Embryonic facial prominence (tissue), 1 donor: ENCODE data around the gene TINCR.
A peak's percentile ranks its signal among the peaks of the same experiment; 100 is the strongest.

Experiments used
- DNase-seq: peaks from one replicate; pipeline ENCODE4 v3.0.0-alpha.2; 2016; ENCODE audit errors: extremely low spot score

The TINCR gene

DNA sequence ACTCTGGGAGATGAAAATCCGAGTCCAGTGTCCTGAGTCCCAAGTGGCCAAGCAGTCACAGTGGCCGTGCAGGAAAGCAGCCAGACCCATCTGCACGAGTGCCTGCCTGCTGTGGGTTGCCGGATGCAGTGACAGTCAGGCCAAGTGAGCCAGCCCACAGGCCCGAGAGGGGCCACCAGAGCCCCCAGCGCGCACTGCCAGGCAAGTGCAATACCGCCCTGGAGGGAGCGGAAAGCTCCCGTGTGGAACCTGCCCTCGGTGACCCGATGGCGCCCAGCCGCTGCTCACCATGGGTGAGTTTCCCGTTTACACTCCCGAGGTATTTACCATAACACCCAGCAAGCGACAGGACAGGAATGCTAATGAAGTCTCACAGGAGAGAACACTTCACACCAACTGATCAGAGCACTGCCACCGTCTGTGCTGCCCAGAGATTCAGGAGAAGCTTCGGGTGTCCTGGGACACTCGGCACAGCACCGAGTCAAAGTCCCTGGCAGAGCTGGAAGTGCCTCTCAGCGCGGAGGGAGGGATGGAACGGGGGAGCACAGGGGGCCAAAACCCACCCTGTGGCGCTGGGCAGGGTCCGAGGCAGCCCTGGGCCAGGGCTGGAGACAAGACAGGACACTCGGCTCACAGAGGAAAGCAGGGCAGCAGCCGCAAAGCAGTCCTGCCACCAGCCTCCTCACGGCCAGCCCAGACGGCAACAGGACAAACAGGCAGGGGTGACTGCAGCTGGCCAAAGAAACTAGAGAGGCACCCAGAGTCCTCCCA, 21.3 kb upstream of the TINCR start:
- no peak for DNase-seq

DNA sequence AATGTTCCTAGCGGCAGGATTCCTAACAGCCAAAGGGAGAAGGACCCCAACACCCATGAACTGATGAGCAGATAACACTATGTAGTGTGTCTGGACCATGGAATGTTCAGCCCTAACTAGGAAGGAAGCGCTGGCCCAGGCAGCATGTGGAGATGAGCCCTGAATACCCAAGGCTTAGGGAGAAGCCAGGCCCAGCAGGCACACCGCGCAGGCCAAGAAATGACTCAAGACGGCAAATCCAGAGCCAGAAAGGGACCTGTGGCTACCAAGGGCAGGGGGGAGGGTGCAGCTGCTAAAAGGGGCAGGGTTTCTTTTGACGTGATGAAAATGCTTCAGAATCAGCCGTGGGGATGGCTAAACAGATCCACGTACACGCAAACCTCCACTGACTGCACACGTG, 20.7 kb upstream of the TINCR start:
- DNase-seq, result no peak

- DNase-seq, result no peak
Observed at GRCh38 chr19:5587661-5588060, 19.9 kb upstream of the TINCR start.

- DNase-seq, result no peak
Observed at GRCh38 chr19:5587071-5587455, 19.3 kb upstream of the TINCR start.

DNA sequence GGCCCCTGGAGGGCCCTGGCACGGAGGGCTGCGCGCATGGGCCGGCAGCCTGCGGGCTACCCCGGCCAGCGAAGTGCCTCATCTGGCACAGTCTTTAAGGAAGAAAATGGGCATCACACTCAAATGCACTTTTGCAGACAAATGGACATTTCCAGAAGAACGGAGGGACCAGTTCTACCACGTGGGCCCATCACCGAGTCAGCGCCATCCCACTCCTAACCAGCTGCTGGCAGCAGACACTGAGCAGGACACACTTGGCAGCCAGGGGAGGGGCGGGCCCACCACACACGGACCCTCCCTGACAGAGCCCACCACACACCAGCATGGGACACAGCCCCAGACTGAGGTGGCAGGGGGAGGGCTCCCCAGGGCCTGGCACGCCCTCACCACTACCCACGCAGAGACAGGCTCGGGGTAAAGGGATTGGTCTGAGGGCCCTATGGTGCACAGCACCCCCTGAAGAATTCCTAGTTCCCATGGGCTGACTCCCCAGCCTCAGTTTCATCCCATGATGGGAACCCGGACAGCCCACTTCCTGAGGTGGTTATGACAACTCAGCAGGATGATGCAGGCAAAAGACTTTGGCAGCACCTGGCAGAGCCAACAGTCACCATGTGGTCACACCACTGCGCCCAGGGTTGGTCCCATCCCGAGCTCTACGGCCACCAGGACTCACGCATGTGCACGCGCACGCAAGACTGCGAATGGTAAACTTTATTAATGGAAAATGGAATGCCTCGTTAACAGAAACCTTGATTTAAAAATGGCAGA, 18.7 kb upstream of the TINCR start:
- DNase-seq, result no peak

GRCh38 chr19:5585461-5586299, 17.9 kb upstream of the TINCR start:
- no peak for DNase-seq

- DNase-seq, result no peak
Observed at GRCh38 chr19:5580161-5580571, 12.4 kb upstream of the TINCR start.

DNA sequence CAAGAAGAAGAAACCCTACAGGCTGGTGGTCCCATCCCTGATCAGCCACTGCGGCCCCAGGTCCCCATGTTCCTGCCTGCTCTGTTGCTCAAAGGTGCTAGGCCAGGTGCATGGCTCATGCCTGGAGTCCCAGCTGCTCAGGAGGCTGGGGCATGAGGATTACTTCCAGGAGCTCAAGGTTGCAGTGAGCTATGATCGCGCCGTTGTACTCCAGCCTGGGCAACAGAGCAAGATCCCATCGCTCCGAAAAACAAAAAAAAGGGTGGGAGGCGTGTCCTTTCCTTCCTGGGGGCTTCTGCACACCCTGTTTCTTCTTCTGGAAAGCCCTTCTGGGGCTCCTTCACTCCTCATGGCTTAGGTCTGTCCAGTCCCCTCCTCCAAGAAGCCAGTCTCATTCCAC, 11.9 kb upstream of the TINCR start:
- no peak for DNase-seq

- no peak for DNase-seq
Observed at GRCh38 chr19:5579286-5579685, 11.5 kb upstream of the TINCR start.

DNA sequence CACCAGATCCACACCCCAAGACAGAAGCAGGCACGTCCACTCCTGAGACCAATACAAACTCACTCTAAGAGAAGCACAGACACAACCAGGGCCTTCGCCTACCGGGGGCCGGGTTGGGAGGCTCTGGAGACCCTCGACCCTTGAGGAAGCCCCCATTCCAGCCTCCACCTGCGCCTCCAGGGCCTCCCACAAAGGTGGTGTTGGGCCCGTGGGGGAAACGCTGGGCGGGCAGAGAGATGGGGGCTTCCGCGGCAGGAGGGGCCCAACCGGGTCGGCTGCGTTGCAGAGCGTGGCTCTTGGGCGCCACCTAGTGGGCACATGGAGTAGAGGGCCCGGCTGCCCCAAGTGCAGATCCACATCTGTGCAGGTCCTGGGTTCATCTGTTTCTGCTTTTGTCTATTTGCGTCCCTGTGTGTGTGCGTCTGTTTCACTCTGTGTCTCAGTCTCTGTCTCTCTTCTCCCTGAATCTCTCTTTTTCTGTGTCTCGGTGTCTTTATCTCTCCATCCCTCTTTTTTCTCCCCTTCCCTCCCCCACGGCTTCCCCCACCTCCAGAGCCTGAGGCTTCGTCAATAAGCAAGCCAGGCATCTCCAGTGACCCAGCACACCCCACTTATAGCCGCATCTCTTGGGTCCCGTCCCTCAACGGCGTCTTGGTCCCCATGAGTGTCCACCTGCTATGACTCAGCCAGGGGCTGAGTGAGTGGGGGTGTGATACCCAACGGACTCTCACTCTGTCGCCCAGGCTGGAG, 10.5 kb upstream of the TINCR start:
- peak; percentile 68 for DNase-seq

DNA sequence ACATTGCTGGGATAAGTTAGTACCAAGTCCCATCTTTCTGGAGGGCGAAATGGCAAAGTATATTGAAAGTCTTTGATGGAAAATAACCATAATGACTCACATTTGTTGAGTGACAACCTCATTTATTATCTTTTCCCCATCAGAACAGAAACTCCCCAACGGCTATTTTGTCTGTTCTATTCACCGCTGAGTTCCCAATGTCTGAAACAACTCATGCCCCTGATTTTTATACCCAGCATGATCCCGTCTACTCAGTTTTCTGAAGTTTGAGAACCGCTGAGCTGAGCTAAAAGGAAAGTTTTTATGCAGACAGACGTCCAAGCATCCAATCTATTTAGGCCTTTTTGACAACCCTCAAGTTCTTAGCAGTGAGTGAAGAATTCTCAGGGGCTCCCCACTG, 7.8 kb upstream of the TINCR start:
- no peak for DNase-seq

GRCh38 chr19:5572556-5573286, 5.0 kb upstream of the TINCR start:
- DNase-seq, result no peak

DNA sequence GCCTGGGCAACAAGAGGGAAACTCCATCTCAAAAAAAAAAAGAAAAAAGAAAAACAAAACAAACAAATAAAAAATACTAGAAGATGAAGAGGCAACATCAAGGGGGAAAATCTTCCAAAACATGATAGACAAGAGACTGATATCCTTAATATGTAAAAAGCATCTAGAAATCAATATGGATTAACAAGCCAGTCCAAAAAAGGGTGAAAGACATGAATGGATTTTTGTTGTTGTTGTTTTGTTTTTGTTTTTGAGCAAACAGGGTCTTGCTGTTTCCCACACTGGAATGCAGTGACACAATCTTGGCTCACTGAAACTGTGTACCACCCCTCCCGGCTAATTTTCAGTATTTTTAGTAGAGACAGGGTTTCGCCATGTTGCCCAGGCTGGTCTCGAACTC, 4.0 kb upstream of the TINCR start:
- no peak for DNase-seq

DNA sequence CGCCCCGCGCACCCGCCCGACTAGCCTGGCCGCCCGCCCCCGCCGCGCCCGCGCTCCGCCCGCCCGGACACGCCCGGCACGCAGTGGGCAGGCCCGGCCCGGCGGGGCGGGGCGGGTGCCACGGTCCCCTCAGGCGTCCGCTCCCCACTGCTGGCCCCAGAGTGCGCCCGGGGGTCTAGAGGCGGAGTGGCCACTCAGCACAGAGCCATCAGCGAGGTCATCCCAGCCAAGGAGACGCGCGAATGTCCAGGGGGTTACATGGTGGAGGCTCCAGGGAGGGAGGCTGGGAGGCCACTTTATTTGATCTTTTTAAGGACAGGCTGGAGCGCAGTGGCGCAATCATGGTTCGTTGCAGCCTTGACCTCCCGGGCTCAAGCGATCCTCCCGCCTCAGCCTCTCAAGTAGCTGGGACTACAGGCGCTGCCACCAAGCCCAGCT, 236 bp upstream of the TINCR start:
- DNase-seq, result no peak

DNA sequence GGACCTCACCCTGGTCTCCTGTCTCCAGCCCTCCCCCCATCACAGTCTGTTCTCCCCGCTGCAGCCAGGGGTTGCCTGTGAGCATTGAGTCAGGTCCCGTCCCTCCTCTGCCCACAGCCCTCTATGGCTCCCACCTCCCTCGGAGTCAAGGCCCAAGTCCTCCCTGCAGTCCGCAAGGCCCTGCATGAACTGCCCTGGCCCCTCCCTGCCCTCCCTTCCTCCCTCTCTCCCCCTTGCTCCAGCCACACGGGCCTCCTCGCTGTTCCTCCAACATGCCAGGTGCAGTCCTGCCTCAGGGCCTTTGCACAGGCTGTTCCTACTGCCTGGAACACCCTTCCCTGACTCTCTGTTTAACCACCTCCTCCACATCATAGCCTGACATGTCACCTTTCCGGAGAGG, 2.8 kb downstream of the TINCR start:
- DNase-seq, result no peak

DNA sequence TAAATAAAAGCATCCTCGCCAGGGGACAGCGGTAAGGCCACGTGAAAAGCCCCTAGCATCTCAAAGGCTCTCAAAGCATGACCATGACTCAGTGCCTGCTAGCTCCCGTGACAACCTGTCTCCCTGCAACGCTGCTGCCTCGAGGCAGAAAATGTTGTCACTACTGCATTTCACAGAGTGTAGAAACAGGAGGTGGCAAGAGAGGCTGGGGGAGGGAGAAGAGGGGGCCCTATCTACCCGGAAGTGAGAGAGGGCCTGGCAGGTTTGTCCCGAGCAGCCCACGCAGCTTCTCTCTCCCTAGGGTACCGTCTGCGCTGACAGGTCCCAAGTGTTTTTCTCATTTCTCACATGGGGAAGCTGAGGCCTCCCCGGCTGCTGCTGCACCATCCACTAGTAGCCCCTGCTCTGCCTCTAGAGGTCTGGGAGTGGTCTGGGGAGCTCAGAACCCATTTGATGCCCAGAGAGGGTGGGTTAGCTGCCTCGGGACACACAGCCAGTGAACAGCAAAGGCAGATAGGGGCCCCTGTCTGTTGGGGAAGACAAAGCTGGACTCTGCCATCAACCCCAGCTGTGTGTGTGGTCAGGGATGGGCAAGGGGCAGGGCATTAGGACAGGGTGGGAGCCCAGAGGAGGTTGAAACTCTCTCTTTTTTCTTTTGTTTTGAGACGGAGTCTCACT, 3.7 kb downstream of the TINCR start:
- DNase-seq, result no peak

DNA sequence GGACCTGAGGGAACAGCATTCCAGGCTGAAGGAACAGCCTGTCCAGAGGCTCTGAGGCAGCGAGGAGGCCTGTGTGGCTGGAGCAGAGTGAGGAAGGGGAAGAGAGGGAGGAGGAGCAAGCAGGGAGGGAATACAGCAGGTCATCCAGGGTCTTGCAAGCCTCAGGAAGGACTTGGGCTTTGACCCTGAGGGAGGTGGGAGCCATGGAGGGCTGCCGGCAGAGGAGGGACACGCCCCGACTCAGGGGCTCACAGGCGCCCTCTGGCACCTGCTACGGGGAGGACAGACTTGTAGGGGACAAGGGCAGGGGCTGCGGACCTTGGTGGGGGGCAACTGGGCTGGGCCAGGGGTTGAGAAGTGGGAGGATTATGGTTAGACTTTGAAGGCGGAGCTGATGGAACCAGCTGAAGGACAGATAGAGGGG, 4.7 kb downstream of the TINCR start:
- DNase-seq, result no peak

- DNase-seq, result no peak
Observed at GRCh38 chr19:5562280-5562679, 5.5 kb downstream of the TINCR start.

DNA sequence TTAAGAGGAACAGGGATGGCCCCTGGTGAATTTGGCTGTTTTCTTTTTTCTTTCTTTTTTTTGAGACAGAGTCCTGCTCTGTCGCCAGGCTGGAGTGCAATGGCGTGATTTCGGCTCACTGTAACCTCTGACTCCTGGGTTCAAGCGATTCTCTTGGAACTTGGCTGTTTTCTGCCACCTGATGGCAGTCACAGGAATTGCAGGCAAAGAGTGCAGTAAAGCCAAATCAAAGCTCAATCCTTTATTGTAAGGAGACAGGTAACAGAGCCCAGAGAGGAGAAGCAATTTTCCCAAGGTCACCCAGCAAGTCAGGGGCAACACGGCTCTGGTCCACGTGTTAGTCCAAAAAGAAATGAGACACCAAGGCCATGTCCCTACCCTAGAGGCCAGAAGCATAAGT, 6.2 kb downstream of the TINCR start:
- DNase-seq, result no peak

DNA sequence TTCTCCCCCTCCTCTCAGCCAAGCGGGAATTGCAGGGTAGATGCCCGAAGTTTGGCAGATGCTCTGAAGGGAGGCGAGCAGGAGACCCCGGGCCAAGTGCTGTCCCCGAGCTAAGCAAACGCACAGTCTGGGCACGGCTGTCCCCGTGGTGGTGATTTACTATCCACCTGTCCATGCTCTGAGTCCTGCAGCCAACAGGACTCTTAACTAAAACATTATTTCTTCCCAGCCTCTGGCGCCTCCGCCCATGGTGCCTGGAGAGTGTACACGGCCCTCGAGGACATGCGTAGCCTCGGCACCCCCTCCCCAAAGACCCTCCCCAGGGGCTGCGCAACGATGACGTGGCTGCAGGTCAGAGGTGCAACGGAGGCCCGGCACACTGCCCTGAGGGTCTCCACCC, 7.6 kb downstream of the TINCR start:
- no peak for DNase-seq

DNA sequence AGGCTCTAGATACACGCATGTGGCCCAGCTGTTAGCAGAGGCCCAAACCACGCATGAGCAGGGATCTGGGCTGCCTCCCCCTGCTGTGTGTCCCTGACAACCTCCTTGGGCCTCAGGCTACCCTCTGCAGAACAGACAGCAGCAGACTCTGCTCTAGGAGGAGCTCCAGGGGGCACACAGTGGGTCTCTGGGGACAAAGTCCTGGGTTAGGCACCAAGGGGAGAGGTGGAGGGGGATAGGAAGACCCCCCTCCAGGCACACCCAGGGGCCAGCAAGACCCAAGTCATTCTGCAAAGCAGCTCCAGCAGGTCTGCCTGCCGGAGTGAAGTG, 8.0 kb downstream of the TINCR start:
- DNase-seq, result no peak
